ENCODE data around the gene HKDC1. TPM values are rescaled to one million over a fixed set of nuclear protein-coding genes. Genes with fewer than 3 reads are reported as not detected.
"Not testable (repeated sequence)": the region's sequence is repeated elsewhere in the genome, so short reads cannot be mapped to it uniquely, and the experiment has no call there.

Gene HKDC1
- total RNA-seq, 1 donor from 2014 or later = 125 TPM

DNA sequence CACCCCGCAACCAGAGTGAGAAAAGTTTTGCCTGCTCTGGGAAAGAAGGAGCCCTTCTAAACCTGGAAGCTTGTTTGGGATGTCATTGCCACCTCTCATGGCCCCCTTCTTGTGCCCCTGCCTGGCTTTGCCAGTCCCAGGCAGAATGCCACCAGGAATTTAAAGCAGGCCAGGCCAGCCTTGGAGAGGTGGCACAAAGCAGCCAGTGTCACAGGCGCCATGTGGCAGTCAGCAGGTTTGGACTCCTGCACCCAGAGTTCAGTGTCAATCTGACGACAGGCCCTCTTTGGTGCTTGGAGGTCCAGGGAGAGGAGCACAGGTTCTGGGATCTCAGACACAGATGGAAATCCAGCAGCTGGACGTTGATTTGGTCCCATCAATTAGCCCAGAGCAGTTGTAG, 70.9 kb downstream of the HKDC1 start:
- no peak overlapping the region for H3K4me3 ChIP-seq (ENCODE audit: low read depth, low read length)
- H3K27me3 ChIP-seq (ENCODE audit: control insufficient read depth, insufficient read depth, low read length) = peaks cover 2% of the 10 kb centered on the region
- TF ChIP-seq, protein P1, sequence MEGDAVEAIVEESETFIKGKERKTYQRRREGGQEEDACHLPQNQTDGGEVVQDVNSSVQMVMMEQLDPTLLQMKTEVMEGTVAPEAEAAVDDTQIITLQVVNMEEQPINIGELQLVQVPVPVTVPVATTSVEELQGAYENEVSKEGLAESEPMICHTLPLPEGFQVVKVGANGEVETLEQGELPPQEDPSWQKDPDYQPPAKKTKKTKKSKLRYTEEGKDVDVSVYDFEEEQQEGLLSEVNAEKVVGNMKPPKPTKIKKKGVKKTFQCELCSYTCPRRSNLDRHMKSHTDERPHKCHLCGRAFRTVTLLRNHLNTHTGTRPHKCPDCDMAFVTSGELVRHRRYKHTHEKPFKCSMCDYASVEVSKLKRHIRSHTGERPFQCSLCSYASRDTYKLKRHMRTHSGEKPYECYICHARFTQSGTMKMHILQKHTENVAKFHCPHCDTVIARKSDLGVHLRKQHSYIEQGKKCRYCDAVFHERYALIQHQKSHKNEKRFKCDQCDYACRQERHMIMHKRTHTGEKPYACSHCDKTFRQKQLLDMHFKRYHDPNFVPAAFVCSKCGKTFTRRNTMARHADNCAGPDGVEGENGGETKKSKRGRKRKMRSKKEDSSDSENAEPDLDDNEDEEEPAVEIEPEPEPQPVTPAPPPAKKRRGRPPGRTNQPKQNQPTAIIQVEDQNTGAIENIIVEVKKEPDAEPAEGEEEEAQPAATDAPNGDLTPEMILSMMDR (IDR thresholded peaks at IDR 0.05; ENCODE audit: insufficient read depth, low read length, poor library complexity, severe bottlenecking) = no peak
- H3K36me3 ChIP-seq (ENCODE audit: control insufficient read depth, insufficient read depth, low read length) = no peaks in the 10 kb centered on the region
- DNase-seq (ENCODE audit: low read depth) = no peak

DNA sequence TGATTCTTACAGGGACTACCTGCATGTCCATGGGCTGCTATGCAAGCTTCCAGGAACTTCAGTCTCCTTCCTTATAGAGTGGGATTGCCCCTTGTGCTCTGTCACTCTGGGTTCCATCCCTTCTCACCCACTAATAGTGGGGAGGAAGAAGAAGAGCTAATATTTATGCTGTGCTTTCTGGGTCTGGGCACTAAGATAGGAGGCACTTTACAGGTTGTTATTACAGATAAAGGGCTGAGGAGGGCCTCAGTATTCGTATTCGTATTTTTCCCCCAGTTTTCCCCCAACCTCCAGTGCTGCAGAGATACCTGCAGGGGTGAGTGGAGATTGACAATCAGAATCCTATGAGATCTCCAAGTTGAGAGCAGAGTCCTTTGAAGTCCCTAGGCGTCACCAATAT, 72.3 kb downstream of the HKDC1 start:
- peaks cover 3% of the 10 kb centered on the region for H3K27me3 ChIP-seq (ENCODE audit: control insufficient read depth, insufficient read depth, low read length)
- no peaks in the 10 kb centered on the region for H3K36me3 ChIP-seq (ENCODE audit: control insufficient read depth, insufficient read depth, low read length)
- H3K4me3 ChIP-seq (ENCODE audit: low read depth, low read length) = no peak overlapping the region
- no peak for DNase-seq (ENCODE audit: low read depth)
- TF ChIP-seq, protein P1 (IDR thresholded peaks at IDR 0.05; ENCODE audit: insufficient read depth, low read length, poor library complexity, severe bottlenecking) = no peak

DNA sequence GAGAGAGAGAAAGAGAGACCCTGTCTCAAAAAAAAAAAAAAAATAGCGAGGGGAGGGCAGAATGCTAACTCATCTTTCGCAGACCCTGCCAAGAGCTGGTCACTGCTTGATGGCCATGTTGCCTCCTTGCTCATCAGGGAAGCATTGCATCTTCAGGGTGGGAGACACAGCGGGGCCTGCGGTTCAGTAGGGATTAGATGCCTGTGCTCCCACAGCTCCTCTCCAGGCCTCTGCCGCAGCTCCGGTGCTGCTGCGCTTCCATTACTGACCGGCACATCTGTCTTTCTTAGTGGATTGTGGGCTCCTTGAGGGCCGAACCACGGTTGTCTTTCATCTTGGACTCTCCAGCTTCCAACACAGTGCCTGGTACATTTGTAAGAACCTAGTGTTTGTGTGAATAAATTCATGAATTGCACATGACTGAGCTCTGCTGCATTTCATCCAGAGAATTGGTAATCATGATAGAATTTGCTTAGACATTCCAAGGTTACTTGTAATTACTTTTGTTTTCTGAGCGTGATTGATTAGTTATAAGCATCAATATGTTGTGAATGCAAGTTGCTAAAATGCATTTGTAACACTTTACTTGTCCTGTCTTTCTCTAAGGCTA, 75.0 kb downstream of the HKDC1 start:
- Histone ChIP-seq H3K4me3 (ENCODE audit: low read depth, low read length) (no peak overlapping the region), H3K27me3 (ENCODE audit: control insufficient read depth, insufficient read depth, low read length) (peaks cover 3% of the 10 kb centered on the region), H3K36me3 (ENCODE audit: control insufficient read depth, insufficient read depth, low read length) (no peaks in the 10 kb centered on the region)
- no peak for DNase-seq (ENCODE audit: low read depth)
- TF ChIP-seq, protein P1 (IDR thresholded peaks at IDR 0.05; ENCODE audit: insufficient read depth, low read length, poor library complexity, severe bottlenecking) = no peak

DNA sequence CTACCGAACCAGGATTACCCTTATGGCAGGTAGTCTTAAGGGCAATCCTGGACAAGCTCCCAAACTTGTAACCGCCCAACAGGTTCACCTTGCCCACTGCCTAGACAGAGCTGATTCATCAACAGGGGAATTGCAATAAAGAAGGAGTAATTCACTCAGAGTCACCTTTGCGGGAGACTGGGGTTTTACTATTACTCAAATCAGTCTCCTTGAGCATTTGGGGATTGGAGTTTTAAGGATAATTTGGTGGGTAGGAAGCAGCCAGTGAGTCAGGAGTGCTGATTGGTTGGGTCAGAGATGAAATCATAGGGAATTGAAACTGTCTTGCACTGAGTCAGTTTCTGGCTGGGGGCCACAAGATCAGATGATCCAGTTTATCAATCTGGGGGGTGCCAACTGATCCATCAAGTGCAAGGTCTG, 83.5 kb downstream of the HKDC1 start:
- Histone ChIP-seq H3K36me3 (ENCODE audit: control insufficient read depth, insufficient read depth, low read length) (no peaks in the 10 kb centered on the region), H3K4me3 (ENCODE audit: low read depth, low read length) (no peak overlapping the region), H3K27me3 (ENCODE audit: control insufficient read depth, insufficient read depth, low read length) (no peaks in the 10 kb centered on the region)
- no peak for DNase-seq (ENCODE audit: low read depth)
- TF ChIP-seq, protein P1 (IDR thresholded peaks at IDR 0.05; ENCODE audit: insufficient read depth, low read length, poor library complexity, severe bottlenecking) = no peak

DNA sequence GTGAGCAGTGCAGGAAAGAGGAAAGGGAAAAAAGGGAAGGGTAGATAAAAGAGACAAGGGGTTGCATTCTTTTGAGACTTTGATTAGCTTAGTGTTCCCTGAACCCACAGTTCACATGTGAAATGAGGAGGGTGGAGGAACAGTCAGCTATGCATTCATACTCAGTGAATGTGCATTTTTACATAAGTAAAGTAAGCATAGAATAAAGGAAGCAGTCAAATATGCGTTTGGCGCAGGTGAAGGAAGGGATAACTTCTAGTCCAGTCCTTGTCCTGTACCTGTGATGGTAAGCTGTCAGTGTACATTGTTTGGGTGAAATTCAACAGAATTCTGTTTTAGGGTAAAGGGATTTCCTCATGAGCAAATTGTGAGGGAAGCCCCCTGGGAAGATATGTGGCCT, 86.3 kb downstream of the HKDC1 start:
- no peaks in the 10 kb centered on the region for H3K36me3 ChIP-seq (ENCODE audit: control insufficient read depth, insufficient read depth, low read length)
- no peaks in the 10 kb centered on the region for H3K27me3 ChIP-seq (ENCODE audit: control insufficient read depth, insufficient read depth, low read length)
- no peak for DNase-seq (ENCODE audit: low read depth)
- H3K4me3 ChIP-seq (ENCODE audit: low read depth, low read length) = no peak overlapping the region
- TF ChIP-seq, protein P1 (IDR thresholded peaks at IDR 0.05; ENCODE audit: insufficient read depth, low read length, poor library complexity, severe bottlenecking) = no peak

DNA sequence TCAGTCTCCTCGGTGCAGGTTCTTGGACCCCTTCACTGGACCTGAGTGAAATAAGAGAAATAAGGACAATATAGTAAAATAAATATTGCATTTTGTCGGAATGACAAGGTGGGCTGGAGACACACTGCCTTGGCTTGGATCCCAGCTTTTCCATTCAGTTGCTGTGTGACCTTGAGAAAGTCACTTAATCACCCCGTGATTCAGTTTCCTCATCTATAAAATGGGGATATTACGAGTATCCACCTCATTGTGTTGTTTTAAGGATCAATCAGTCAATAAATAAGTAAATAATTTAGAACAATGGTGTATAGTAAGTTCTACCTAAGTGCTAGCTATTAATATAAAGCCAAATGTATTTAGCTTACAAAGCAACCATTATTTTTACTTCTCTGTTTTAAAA, 87.3 kb downstream of the HKDC1 start:
- Histone ChIP-seq H3K36me3 (ENCODE audit: control insufficient read depth, insufficient read depth, low read length) (no peaks in the 10 kb centered on the region), H3K27me3 (ENCODE audit: control insufficient read depth, insufficient read depth, low read length) (no peaks in the 10 kb centered on the region), H3K4me3 (ENCODE audit: low read depth, low read length) (no peak overlapping the region)
- no peak for DNase-seq (ENCODE audit: low read depth)
- TF ChIP-seq, protein P1 (IDR thresholded peaks at IDR 0.05; ENCODE audit: insufficient read depth, low read length, poor library complexity, severe bottlenecking) = no peak

DNA sequence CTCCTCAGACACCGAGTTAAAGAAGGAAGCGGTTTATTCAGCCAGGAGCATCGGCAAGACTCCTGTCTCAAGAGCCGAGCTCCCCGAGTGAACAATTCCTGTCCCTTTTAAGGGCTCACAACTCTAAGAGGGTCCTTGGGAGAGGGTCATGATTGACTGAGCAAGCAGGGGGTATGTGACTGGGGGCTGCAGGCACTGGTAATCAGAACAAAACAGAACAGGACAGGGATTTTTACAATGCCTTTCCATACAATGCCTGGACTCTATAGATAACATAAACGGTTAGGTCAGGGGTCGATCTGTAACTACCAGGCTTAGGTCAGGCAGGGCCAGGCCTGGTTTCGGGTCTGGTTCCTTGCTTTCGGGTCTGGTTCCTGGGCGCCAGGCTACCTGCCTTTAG, 88.2 kb downstream of the HKDC1 start:
- not testable (repeated sequence) for H3K4me3 ChIP-seq (ENCODE audit: low read depth, low read length); H3K36me3 ChIP-seq (ENCODE audit: control insufficient read depth, insufficient read depth, low read length); DNase-seq (ENCODE audit: low read depth); H3K27me3 ChIP-seq (ENCODE audit: control insufficient read depth, insufficient read depth, low read length)

Measured in kidney epithelial cell (primary cell).